OCI-LY7 (cell line): Measurements from ENCODE around the gene ADGRL2. TPM values are rescaled to one million over a fixed set of nuclear protein-coding genes. Genes with fewer than 3 reads are reported as not detected.

ENCODE experiments used
- BruUV-seq: library from RNA; stranded (reverse); fragments of 400-500 nt; replicated peaks from 2 replicates; lab custom pipeline; 2021; lab: Mats Ljungman, UMichigan
- CTCF ChIA-PET: fragments of 300-600 bp; sonication (Branson Sonifier 250); formaldehyde crosslinking; loops from one replicate; lab custom pipeline; 2022; ENCODE audit warnings: antibody characterized with exemption; ENCODE audit not compliant: unreplicated experiment; lab: Charles Lee
- POLR2A ChIA-PET: fragments of 300-600 bp; sonication (Branson Sonifier 250); formaldehyde crosslinking; loops from one replicate; lab custom pipeline; 2022; ENCODE audit warnings: antibody characterized with exemption; lab: Charles Lee
- DNase-seq: peaks from one replicate; pipeline ENCODE4 v3.0.0-alpha.2; 2015; ENCODE audit warnings: low spot score
- H2AFZ ChIP-seq: fragments of 200-600 bp; sonication (generic), shearing (Covaris generic); 2 replicates; pipeline ENCODE4 v1.6.1; 2014; ENCODE audit warnings: mild to moderate bottlenecking, antibody characterized with exemption, low read length, moderate library complexity
- H3K27ac ChIP-seq: fragments of 200-600 bp; sonication (generic); 2 replicates; pipeline ENCODE4 v1.5.1; 2014; ENCODE audit warnings: mixed run types, low read depth, mild to moderate bottlenecking, moderate library complexity, low read length, inconsistent platforms; ENCODE audit not compliant: poor library complexity, severe bottlenecking
- H3K36me3 ChIP-seq: fragments of 200-600 bp; sonication (generic); 2 replicates; pipeline ENCODE4 v1.6.1; 2014; ENCODE audit warnings: mild to moderate bottlenecking, antibody characterized with exemption, low read length, moderate library complexity, mixed read lengths; ENCODE audit not compliant: insufficient read depth
- H3K4me1 ChIP-seq: fragments of 200-600 bp; sonication (generic); 2 replicates; pipeline ENCODE4 v1.5.1; 2014; ENCODE audit warnings: mild to moderate bottlenecking, low read length; ENCODE audit not compliant: insufficient read depth, poor library complexity, severe bottlenecking
- H3K4me2 ChIP-seq: fragments of 200-600 bp; sonication (generic); 2 replicates; pipeline ENCODE4 v1.6.1; 2014; ENCODE audit warnings: mild to moderate bottlenecking, low read length
- H3K4me3 ChIP-seq: fragments of 200-600 bp; sonication (generic); 2 replicates; pipeline ENCODE4 v1.5.1; 2014; ENCODE audit warnings: mild to moderate bottlenecking, low read depth, low read length; ENCODE audit not compliant: poor library complexity, severe bottlenecking
- H3K79me2 ChIP-seq: fragments of 200-600 bp; sonication (generic); 2 replicates; pipeline ENCODE4 v1.6.1; 2016; ENCODE audit warnings: low read depth, mild to moderate bottlenecking, low read length, moderate library complexity, mixed read lengths; ENCODE audit not compliant: insufficient read depth
- H3K9me2 ChIP-seq: fragments of 200-600 bp; sonication (generic); 2 replicates; pipeline ENCODE4 v1.6.1; 2016; ENCODE audit warnings: mild to moderate bottlenecking, low read length, mixed read lengths; ENCODE audit not compliant: insufficient read depth
- H3K9me3 ChIP-seq: fragments of 200-600 bp; sonication (generic); 2 replicates; pipeline ENCODE4 v1.6.1; 2014; ENCODE audit warnings: mild to moderate bottlenecking, mixed run types, low read length, mixed read lengths
- H4K20me1 ChIP-seq: fragments of 200-600 bp; sonication (generic); 2 replicates; pipeline ENCODE4 v1.6.1; 2014; ENCODE audit warnings: mild to moderate bottlenecking, antibody characterized with exemption, low read length, moderate library complexity, mixed read lengths; ENCODE audit not compliant: insufficient read depth
- EZH2phosphoT487 ChIP-seq: fragments of 200-600 bp; sonication (generic); IDR thresholded peaks from 2 replicates; pipeline ENCODE4 v1.6.1; 2018; ENCODE audit warnings: low read depth, borderline replicate concordance, mild to moderate bottlenecking, mixed run types, antibody characterized with exemption, low read length, moderate library complexity, mixed read lengths
- intact Hi-C: fragments of 100-400 bp; cut with micrococcal nuclease; formaldehyde crosslinking; loops from one replicate; pipeline ENCODE4 v1.10.0; 2022; ENCODE audit not compliant: unreplicated experiment
- total RNA-seq, 2 experiments: library from RNA; depleted of rRNA in 1 of 2; stranded (reverse); fragments of >200 nt in 1 of 2; shearing (Covaris generic) in 1 of 2; gene quantifications; 2 replicates each; pipeline ENCODE4 v1.2.3, GENCODE V29; 2014 to 2022
- TF ChIP-seq, protein P1 (sequence below): fragments of 200-600 bp; sonication (generic); conservative IDR thresholded peaks from 2 replicates; pipeline ENCODE4 v1.5.1; 2014; ENCODE audit warnings: mild to moderate bottlenecking, antibody characterized with exemption, low read length, moderate library complexity, mixed read lengths

Gene ADGRL2
- total RNA-seq, 2 experiments from 2014 or later = not detected

DNA sequence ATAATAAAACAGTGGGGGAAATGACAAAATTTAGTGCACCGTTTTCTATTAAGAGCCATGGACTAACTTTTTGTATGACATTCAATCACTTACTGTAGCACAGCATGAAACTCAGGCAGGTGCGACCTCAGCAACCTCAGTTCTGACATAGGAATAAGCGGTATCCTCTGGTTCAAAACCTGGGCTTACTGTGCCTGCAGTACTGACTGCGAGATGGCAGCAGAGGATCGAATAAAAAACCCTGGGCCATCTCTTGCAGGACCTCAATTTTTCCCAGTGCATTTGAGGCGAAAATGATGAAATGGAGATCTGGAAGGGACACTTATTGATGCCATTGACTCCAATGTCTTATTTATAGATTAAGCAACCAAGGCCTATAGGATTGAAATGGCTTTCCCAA, 214.7 kb downstream of the ADGRL2 start:
- Histone ChIP-seq H4K20me1 (no peaks in the 10 kb centered on the region), H3K4me2 (no peak overlapping the region), H3K79me2 (no peaks in the 10 kb centered on the region), H3K27ac (no peak overlapping the region), H3K9me2 (no peaks in the 10 kb centered on the region), H3K36me3 (no peaks in the 10 kb centered on the region), H3K4me1 (no peaks in the 10 kb centered on the region), H2AFZ (no peak overlapping the region), H3K9me3 (no peaks in the 10 kb centered on the region), H3K4me3 (no peak overlapping the region)
- no TSS peak for BruUV-seq
- TF ChIP-seq, protein P1, sequence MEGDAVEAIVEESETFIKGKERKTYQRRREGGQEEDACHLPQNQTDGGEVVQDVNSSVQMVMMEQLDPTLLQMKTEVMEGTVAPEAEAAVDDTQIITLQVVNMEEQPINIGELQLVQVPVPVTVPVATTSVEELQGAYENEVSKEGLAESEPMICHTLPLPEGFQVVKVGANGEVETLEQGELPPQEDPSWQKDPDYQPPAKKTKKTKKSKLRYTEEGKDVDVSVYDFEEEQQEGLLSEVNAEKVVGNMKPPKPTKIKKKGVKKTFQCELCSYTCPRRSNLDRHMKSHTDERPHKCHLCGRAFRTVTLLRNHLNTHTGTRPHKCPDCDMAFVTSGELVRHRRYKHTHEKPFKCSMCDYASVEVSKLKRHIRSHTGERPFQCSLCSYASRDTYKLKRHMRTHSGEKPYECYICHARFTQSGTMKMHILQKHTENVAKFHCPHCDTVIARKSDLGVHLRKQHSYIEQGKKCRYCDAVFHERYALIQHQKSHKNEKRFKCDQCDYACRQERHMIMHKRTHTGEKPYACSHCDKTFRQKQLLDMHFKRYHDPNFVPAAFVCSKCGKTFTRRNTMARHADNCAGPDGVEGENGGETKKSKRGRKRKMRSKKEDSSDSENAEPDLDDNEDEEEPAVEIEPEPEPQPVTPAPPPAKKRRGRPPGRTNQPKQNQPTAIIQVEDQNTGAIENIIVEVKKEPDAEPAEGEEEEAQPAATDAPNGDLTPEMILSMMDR = peak; percentile 33; the same call in 1 of the 2 replicates
- no peak for TF ChIP-seq EZH2phosphoT487
- POLR2A ChIA-PET = no interaction called here
- intact Hi-C loops = no loop called here
- DNase-seq = no peak
- CTCF ChIA-PET = no interaction called here

DNA sequence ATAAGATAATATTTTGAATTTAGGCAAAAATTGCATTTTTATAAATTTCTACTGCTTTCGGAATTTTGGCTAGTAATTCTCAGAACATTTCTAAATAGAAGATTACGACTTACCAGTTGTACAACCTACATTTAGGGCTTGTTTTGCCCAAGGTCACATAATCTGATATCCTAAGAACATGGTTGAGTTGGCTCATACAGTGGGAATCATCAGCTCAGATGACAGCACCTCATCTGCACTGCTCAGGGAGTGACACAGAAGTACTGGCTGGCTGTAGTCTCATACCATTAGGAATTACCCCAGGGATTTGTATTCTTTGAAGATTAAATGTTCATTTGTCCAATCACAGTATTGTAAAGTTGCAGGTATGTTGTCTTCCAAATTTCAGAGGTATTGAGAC, 217.6 kb downstream of the ADGRL2 start:
- Histone ChIP-seq H3K9me2 (no peaks in the 10 kb centered on the region), H3K9me3 (no peaks in the 10 kb centered on the region), H3K36me3 (no peaks in the 10 kb centered on the region), H3K4me2 (no peak overlapping the region), H4K20me1 (no peaks in the 10 kb centered on the region), H3K4me3 (no peak overlapping the region), H3K79me2 (no peaks in the 10 kb centered on the region), H3K4me1 (no peaks in the 10 kb centered on the region), H3K27ac (no peak overlapping the region), H2AFZ (no peak overlapping the region)
- ChIA-PET CTCF (no interaction called here), POLR2A (no interaction called here)
- intact Hi-C loops = no loop called here
- no TSS peak for BruUV-seq
- TF ChIP-seq, protein P1 = no peak
- no peak for TF ChIP-seq EZH2phosphoT487
- DNase-seq = no peak

DNA sequence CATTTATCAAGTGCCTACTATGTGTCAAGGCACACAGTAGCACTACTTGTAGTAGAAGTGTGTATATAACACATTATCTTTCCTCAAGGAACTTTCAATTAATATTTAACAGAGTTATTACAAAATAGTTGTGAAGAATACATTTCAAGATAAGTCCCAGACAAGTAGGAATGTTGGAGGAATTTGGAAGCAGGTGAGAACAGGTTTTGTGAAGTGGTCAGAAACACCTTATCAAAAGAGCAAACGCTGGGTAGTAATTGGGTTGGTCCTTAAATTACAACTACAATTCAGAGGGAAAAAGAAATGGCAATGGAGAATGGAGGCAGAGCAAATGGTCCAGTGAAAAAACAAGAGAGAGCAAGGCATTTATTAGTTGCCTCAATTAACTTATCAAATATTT, 218.8 kb downstream of the ADGRL2 start:
- H3K9me3 ChIP-seq = no peaks in the 10 kb centered on the region
- DNase-seq = no peak
- H3K27ac ChIP-seq = no peak overlapping the region
- H3K36me3 ChIP-seq = no peaks in the 10 kb centered on the region
- CTCF ChIA-PET = no interaction called here
- no peak for TF ChIP-seq EZH2phosphoT487
- TF ChIP-seq, protein P1 = no peak
- H2AFZ ChIP-seq = no peak overlapping the region
- intact Hi-C loops = no loop called here
- H4K20me1 ChIP-seq = no peaks in the 10 kb centered on the region
- no peaks in the 10 kb centered on the region for H3K4me1 ChIP-seq
- H3K9me2 ChIP-seq = no peaks in the 10 kb centered on the region
- no peaks in the 10 kb centered on the region for H3K79me2 ChIP-seq
- POLR2A ChIA-PET = no interaction called here
- H3K4me2 ChIP-seq = no peak overlapping the region
- no peak overlapping the region for H3K4me3 ChIP-seq
- BruUV-seq = no TSS peak
